HCT116 (cell line): ENCODE data around the gene APOB. TPM values are rescaled to one million over a fixed set of nuclear protein-coding genes. Genes with fewer than 3 reads are reported as not detected.

Experiments used
- ATAC-seq: fragments of 200-7000 bp; cut with Tn5 transposase; 2 replicates; pipeline ENCODE4 v1.9.1; 2020; ENCODE audit warnings: mild to moderate bottlenecking, moderate library complexity
- BruUV-seq: library from RNA; stranded (reverse); fragments of 400-500 nt; replicated peaks from 2 replicates; lab custom pipeline; 2021; lab: Mats Ljungman, UMichigan
- CTCF ChIA-PET: fragments of 300-600 bp; sonication (Branson Sonifier 250); formaldehyde crosslinking; loops from one replicate; lab custom pipeline; 2021; ENCODE audit warnings: antibody characterized with exemption; lab: Charles Lee
- POLR2A ChIA-PET: fragments of 300-600, 350-600 bp; sonication (Branson Sonifier 250); formaldehyde crosslinking; loops from one replicate; lab custom pipeline; 2021; ENCODE audit warnings: antibody characterized with exemption; lab: Charles Lee
- RAD21 ChIA-PET, 2 experiments: fragments of 300-600 bp; sonication (Branson Sonifier 250); formaldehyde crosslinking; loops; one replicate each; lab custom pipeline; 2023; ENCODE audit warnings: low total read pairs in 2 of 2; ENCODE audit not compliant: uncharacterized antibody in 2 of 2, unreplicated experiment in 2 of 2, low non-redundant PET in 1 of 2; lab: Charles Lee
- DNase-seq: peaks from one replicate; pipeline ENCODE4 v3.0.0-alpha.2; 2010; ENCODE audit warnings: low read depth, low spot score
- H2AFZ ChIP-seq: fragments of 200-600 bp; shearing (Covaris generic), sonication (generic); 2 replicates; pipeline ENCODE4 v1.6.1; 2017; ENCODE audit warnings: low read depth, mixed run types, mixed read lengths, antibody characterized with exemption, low read length; ENCODE audit not compliant: poor library complexity, severe bottlenecking
- H3K27ac ChIP-seq: 2 replicates; pipeline ENCODE4 v1.5.1; 2012; ENCODE audit warnings: low read depth, low read length
- H3K27me3 ChIP-seq: fragments of 200-600 bp; sonication (generic); 2 replicates; pipeline ENCODE4 v1.6.1; 2016; ENCODE audit warnings: mixed run types, low read length, mixed read lengths; ENCODE audit not compliant: insufficient read depth
- H3K36me3 ChIP-seq, 2 experiments: fragments of 200-500 bp in 1 of 2; fragments of 200-600 bp in 1 of 2; sonication (Bioruptor generic) in 1 of 2; sonication (generic) in 1 of 2; 2 replicates each; pipeline versions ENCODE4 v1.5.1 to v1.6.1; 2014 to 2016; ENCODE audit warnings: low read length in 2 of 2, inconsistent platforms in 1 of 2, mixed read lengths in 1 of 2, mixed run types in 1 of 2; ENCODE audit not compliant: insufficient read depth in 2 of 2, control insufficient read depth in 1 of 2
- H3K4me1 ChIP-seq, 2 experiments: fragments of 200-600 bp in 1 of 2; sonication (generic) in 1 of 2; 2 replicates each; pipeline versions ENCODE4 v1.5.1 to v1.6.1; 2012 to 2017; ENCODE audit warnings: low read length in 2 of 2, inconsistent platforms in 1 of 2, mild to moderate bottlenecking in 1 of 2, mixed read lengths in 1 of 2, mixed run types in 1 of 2, moderate library complexity in 1 of 2; ENCODE audit not compliant: insufficient read depth in 2 of 2, control insufficient read depth in 1 of 2
- H3K4me2 ChIP-seq: fragments of 200-600 bp; sonication (generic); 2 replicates; pipeline ENCODE4 v1.6.1; 2017; ENCODE audit warnings: mixed run types, low read length, mixed read lengths
- H3K4me3 ChIP-seq, 2 experiments: fragments of 200-600 bp in 1 of 2; sonication (generic) in 1 of 2; replicated peaks in 1 of 2; 2 replicates each; pipeline ENCODE4 v1.5.1; 2011 to 2016; ENCODE audit warnings: low read length in 2 of 2, control low read depth in 1 of 2, low read depth in 1 of 2, mild to moderate bottlenecking in 1 of 2, mixed read lengths in 1 of 2, mixed run types in 1 of 2
- H3K79me2 ChIP-seq: fragments of 200-600 bp; sonication (generic); 2 replicates; pipeline ENCODE4 v1.6.1; 2017; ENCODE audit warnings: mild to moderate bottlenecking, mixed run types, low read length, moderate library complexity, mixed read lengths; ENCODE audit not compliant: insufficient read depth
- H3K9ac ChIP-seq: fragments of 200-600 bp; sonication (generic); 2 replicates; pipeline ENCODE4 v1.6.1; 2016; ENCODE audit warnings: low read length, mixed read lengths
- H3K9me2 ChIP-seq: fragments of 200-600 bp; sonication (generic), shearing (Covaris generic); 2 replicates; pipeline ENCODE4 v1.6.1; 2017; ENCODE audit warnings: mixed run types, mild to moderate bottlenecking, moderate library complexity; ENCODE audit not compliant: insufficient read depth
- H3K9me3 ChIP-seq, 2 experiments: fragments of 200-500 bp in 1 of 2; fragments of 200-600 bp in 1 of 2; sonication (Bioruptor generic) in 1 of 2; sonication (generic) in 1 of 2; 2 replicates each; pipeline ENCODE4 v1.6.1; 2014 to 2017; ENCODE audit warnings: low read length in 2 of 2, mixed read lengths in 2 of 2, inconsistent platforms in 1 of 2, low read depth in 1 of 2, mild to moderate bottlenecking in 1 of 2, mixed run types in 1 of 2, moderate library complexity in 1 of 2; ENCODE audit not compliant: control insufficient read depth in 1 of 2, insufficient read depth in 1 of 2
- H4K20me1 ChIP-seq: fragments of 200-600 bp; sonication (generic), shearing (Covaris generic); 2 replicates; pipeline ENCODE4 v1.6.1; 2017; ENCODE audit warnings: mixed run types, mild to moderate bottlenecking, moderate library complexity; ENCODE audit not compliant: insufficient read depth
- CEBPB ChIP-seq: IDR thresholded peaks from 2 replicates; pipeline ENCODE4 v1.6.1; 2012; ENCODE audit warnings: low read depth
- CTCF ChIP-seq, 3 experiments: fragments of 200-600 bp in 1 of 3; sonication (generic) in 1 of 3; IDR thresholded peaks in 2 of 3; conservative IDR thresholded peaks in 1 of 3; 2 replicates each; pipeline ENCODE4 v1.5.1; 2012 to 2017; ENCODE audit warnings: low read depth in 2 of 3, low read length in 2 of 3, antibody characterized with exemption in 1 of 3, borderline replicate concordance in 1 of 3, control low read depth in 1 of 3, mild to moderate bottlenecking in 1 of 3, mixed read lengths in 1 of 3, mixed run types in 1 of 3, moderate library complexity in 1 of 3; ENCODE audit not compliant: insufficient read depth in 1 of 3
- EZH2 ChIP-seq: fragments of 200-600 bp; sonication (generic); IDR thresholded peaks from 2 replicates; pipeline ENCODE4 v1.6.1; 2017; ENCODE audit warnings: antibody characterized with exemption, mixed run types
- EZH2phosphoT487 ChIP-seq: fragments of 200-600 bp; IDR thresholded peaks from 2 replicates; pipeline ENCODE4 v1.6.1; 2018; ENCODE audit warnings: antibody characterized with exemption, borderline replicate concordance
- FOSL1 ChIP-seq: IDR thresholded peaks from 2 replicates; pipeline ENCODE4 v1.6.1; 2012; ENCODE audit warnings: low read depth
- JUND ChIP-seq: IDR thresholded peaks from 2 replicates; pipeline ENCODE4 v1.6.1; 2012
- MAX ChIP-seq: IDR thresholded peaks from 2 replicates; pipeline ENCODE4 v1.6.1; 2012
- POLR2A ChIP-seq: IDR thresholded peaks from 2 replicates; pipeline ENCODE4 v1.7.0; 2011; ENCODE audit warnings: borderline replicate concordance; ENCODE audit not compliant: insufficient read depth, insufficient read length; ENCODE audit errors: extremely low read depth
- POLR2AphosphoS5 ChIP-seq: IDR thresholded peaks from 2 replicates; pipeline ENCODE4 v1.6.1; 2011; ENCODE audit warnings: mild to moderate bottlenecking, low read depth, low read length, moderate library complexity
- RAD21 ChIP-seq: IDR thresholded peaks from 2 replicates; pipeline ENCODE4 v1.6.1; 2012; ENCODE audit warnings: low read depth, mild to moderate bottlenecking
- TCF7L2 ChIP-seq: IDR thresholded peaks from 2 replicates; pipeline ENCODE4 v1.7.0; 2011; ENCODE audit warnings: borderline replicate concordance, inconsistent platforms; ENCODE audit not compliant: insufficient read depth, insufficient read length; ENCODE audit errors: extremely low read depth
- YY1 ChIP-seq: IDR thresholded peaks from 2 replicates; pipeline ENCODE4 v1.6.1; 2011; ENCODE audit warnings: low read length, low read depth, moderate library complexity, mild to moderate bottlenecking; ENCODE audit not compliant: insufficient replicate concordance; ENCODE audit errors: extremely low read depth
- ZBTB33 ChIP-seq: IDR thresholded peaks from 2 replicates; pipeline ENCODE4 v1.6.1; 2011; ENCODE audit warnings: mild to moderate bottlenecking, low read length, moderate library complexity; ENCODE audit not compliant: insufficient replicate concordance; ENCODE audit errors: extremely low read depth
- ZFX ChIP-seq: fragments of 450-650 bp; IDR thresholded peaks from 2 replicates; pipeline ENCODE4 v1.6.1; 2017
- ZNF274 ChIP-seq: fragments of 200-500 bp; sonication (Bioruptor generic); IDR thresholded peaks from 2 replicates; pipeline ENCODE4 v1.6.1; 2014; ENCODE audit warnings: mild to moderate bottlenecking, low read depth, low read length, inconsistent platforms
- intact Hi-C: fragments of 100-400 bp; cut with micrococcal nuclease; formaldehyde crosslinking; loops from 2 replicates; pipeline ENCODE4 v1.10.0; 2022
- total RNA-seq: library from RNA; stranded (reverse); gene quantifications from one replicate; pipeline ENCODE4 v1.2.1, GENCODE V29; 2021; ENCODE audit not compliant: unreplicated experiment

APOB gene
- total RNA-seq, 1 experiment from 2014 or later = 1.6 TPM

- ATAC-seq (no peak), DNase-seq (no peak)
- Histone ChIP-seq H3K9me2 (no peaks in the 10 kb centered on the region), H3K27ac (no peak overlapping the region), H3K4me1 (no peaks in the 10 kb centered on the region), H3K9ac (no peak overlapping the region), H3K9me3 (no peaks in the 10 kb centered on the region), H3K4me3 (no peak overlapping the region), H3K4me2 (no peak overlapping the region), H2AFZ (no peak overlapping the region), H3K27me3 (peaks cover 62% of the 10 kb centered on the region), H4K20me1 (no peaks in the 10 kb centered on the region), H3K36me3 (no peaks in the 10 kb centered on the region), H3K79me2 (no peaks in the 10 kb centered on the region)
- ChIA-PET CTCF (no interaction called here), RAD21 (no interaction called here), POLR2A (no interaction called here)
- intact Hi-C loops = no loop called here
- no TSS peak for BruUV-seq
- TF ChIP-seq ZBTB33 = no peak
- no peak for TF ChIP-seq JUND
- no peak for TF ChIP-seq POLR2A
- no peak for TF ChIP-seq MAX
- no peak for TF ChIP-seq YY1
- no peak for TF ChIP-seq CEBPB
- TF ChIP-seq ZNF274 = no peak
- no peak for TF ChIP-seq EZH2phosphoT487
- no peak for TF ChIP-seq ZFX
- no peak for TF ChIP-seq RAD21
- TF ChIP-seq EZH2 = no peak
- no peak for TF ChIP-seq CTCF (IDR thresholded peaks at IDR 0.05 in 2 of 3, conservative IDR thresholded peaks at IDR 0.05 in 1 of 3; ENCODE audit: borderline replicate concordance in 1 of 3, insufficient read depth in 1 of 3, low read depth in 2 of 3, low read length in 2 of 3)
- TF ChIP-seq POLR2AphosphoS5 = no peak
- no peak for TF ChIP-seq TCF7L2
- no peak for TF ChIP-seq FOSL1
Observed at GRCh38 chr2:21003572-21004180, 40.2 kb downstream of the APOB start.
